NCI-H2029 treated with DMSO at 0.1 percent for 48 hours (cell line): ENCODE results near the gene ZBTB5.
"Not testable (repeated sequence)": the region's sequence is repeated elsewhere in the genome, so short reads cannot be mapped to it uniquely, and the experiment has no call there.

ENCODE experiments used
- DNase-seq: peaks from one replicate; lab custom pipeline; 2025; lab: John Stamatoyannopoulos, UW

ZBTB5 gene

DNA sequence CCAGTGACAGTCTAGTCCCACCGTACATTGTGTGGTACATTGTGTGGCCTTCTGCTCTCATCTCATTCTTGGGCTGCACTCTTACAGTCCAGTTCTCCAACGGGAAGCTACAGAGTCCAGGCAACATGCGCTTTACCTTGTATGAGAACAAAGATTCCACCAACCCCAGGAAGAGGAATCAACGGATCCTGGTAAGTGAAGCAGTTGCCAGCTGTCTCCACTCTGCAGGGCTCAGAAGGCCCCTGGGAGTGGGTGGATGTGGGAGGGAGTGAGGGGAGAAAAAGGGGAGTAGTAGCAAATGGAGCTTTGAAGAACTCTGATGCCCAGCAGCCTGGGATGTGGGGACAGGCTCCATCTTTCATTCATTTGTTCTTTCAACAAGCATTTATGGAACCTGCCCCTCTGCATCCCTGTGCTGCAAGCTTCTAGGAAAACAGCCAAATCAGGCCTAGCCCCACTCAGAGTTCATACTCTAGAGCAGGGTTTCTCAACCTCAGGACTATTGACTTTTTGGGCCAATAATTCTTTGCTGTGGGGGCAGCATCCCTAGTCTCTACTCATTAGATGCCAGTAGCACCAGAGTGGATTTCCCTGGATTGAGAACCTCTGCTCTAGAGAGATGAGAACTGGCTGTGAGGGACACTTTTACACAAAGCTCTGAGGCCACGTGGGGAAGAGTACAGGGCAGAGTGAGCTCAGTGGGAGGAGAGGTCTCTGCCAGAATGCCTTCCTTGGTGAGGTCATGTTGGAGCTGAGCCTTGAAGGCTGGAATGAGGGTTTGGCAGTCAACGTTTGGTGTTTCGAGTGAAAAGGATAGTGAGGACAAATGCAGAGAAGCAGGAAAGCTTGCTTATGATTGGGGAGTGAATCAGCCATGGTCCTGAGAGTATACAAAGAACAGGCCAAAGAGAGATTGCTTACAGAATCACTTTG is 21.6 kb upstream of the ZBTB5 start:
- DNase-seq: no peak

DNA sequence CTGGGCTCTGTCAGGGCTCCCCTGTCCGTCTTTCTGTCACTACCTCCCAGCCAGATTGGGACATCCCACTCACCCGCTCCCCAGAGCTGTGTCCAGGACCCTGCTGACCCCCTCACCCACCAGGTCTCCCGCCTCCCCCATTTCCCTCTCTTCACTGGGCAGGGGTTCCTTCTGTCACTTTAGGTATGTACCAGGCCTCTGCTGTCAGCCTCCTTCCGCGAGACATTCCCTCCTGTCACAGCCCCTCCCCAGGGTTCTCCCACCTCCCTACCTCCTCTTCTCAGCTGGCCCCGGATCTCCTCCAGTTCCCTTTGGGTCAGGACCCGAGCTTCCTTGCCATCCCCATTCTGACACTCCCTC is 21.0 kb upstream of the ZBTB5 start:
- DNase-seq: no peak

DNA sequence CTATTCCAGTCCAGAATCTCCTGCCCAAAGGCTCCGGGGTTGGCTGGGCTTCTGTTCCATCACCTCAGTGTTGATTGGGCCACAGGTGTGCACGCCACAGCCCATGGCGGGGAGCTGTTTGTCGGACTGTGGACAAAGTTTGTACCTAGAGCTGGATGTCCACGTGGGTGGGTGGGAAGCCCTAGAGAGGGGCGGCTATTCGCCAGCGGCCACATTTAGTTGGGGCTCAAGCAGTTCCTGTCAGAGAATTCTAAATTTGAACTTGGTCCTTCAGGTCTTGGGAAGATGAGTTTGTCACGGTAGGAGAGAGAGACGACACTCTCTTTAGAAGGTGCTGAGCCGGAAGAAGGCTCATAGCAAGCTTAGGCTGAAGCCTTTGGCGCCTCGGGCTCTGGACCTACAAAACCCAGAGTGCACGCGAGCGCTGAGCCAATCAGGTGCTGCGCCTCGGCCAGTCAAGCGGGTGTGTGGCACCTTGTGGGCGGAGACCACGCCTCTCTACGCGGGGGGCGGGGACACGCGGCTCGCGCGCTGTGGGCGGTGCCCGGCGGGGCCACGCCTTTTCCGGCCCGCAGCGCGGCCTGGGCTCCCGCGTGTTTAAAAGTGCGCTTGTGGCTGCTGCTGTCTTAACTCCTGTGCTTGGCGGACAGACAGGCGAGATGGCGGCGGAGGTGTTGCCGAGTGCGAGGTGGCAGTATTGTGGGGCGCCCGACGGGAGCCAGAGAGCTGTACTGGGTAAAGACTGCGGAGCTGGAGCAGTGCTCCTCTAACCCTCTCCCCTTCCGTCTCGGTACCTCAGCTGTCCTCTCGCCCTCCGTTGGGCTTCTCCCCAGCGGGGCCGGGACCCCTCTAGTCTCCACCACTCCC is 20.4 kb upstream of the ZBTB5 start, which contains the start of gene POLR1E:
Gene POLR1E (plus strand): TSS at position 560 of the 867 bp plus-strand sequence. CDS start 100 bp downstream, at position 660.
- peak; percentile 71 for DNase-seq

DNA sequence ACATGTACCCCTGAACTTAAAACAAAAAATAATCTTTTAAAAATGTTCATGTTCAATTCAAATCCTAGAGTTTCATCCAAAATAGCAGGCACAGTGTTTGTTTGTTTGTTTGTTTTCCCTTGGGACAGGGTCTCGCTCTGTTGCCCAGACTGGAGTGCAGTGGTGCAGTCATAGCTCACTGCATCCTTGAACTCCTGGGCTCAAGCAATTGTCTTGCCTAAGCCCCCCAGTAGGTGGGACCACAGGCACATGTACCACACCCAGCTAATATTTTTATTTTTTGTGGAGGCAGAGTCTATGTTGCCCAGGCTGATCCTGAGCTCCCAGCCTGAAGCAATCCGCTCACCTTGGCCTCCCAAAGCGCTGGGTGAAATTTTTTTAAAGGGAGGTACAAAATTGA is 15.5 kb upstream of the ZBTB5 start:
- DNase-seq: no peak

DNA sequence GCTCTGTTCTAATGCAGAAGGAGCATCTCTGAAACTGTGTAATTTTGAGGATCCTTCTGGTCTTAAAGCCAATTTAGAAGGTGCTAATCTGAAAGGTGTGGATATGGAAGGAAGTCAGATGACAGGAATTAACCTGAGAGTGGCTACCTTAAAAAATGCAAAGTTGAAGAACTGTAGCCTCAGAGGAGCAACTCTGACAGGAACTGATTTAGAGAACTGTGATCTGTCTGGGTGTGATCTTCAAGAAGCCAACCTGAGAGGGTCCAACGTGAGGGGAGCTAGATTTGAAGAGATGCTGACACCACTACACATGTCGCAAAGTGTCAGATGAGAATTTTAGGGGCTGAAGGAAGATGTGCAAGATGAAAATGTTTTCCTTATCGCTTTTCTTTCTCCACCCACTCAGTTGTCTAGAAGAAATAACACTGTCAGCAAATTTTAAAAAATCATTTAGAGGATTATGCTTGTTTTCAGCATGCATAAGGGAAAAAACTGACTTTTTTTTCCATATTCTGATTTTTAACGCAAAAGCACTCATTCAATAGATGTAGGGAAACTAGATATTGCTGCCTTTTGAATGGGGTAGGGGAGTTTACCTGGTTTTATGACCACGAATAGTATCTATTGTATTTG is 12.9 kb upstream of the ZBTB5 start:
- not testable (repeated sequence) for DNase-seq

DNA sequence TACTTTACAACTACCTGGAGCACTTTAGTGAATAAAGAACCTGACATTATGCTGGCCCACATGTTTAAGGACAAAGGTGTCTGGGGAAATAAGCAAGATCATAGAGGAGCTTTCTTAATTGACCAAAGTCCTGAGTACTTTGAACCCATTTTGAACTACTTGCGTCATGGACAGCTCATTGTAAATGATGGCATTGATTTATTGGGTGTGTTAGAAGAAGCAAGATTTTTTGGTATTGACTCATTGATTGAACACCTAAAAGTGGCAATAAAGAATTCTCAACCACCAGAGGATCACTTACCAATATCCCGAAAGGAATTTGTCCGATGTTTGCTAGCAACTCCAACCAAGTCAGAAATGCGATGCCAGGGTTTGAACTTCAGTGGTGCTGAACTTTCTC is 12.2 kb upstream of the ZBTB5 start:
- DNase-seq: not testable (repeated sequence)

DNA sequence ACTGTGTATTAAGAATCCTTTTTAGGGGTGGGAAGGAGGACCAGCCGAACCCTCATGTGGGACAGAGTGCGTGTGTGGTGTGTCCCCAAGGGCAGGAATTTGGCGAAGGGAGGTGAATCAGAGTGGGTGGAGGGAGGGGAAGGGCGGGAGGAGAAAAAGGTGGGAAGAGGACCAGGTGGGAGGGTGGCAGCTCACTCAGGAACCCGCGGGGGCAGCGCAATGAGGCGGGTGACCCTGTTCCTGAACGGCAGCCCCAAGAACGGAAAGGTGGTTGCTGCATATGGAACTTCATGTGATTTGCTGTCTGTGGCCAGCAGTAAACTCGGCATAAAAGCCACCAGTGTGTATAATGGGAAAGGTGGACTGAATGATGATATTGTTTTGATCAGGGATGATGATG is 11.7 kb upstream of the ZBTB5 start:
- no peak for DNase-seq

DNA sequence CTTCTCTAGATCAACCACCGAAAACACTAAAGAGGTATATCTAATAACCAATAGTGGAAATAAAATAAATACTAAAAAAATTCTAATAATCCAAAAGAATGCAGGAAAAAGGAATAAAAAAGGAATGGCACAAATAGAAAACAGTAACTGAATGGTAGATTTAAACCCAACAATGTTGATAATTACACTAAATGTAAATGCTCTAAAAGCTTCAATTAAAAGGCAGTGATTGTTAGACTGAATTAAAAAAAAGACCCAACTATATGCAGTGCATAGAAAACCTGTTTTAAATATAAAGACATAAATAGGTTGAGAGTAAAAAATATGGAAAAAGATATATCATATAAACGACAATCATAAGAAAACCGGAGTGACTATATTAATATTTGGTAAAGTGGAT is 9.2 kb upstream of the ZBTB5 start:
- DNase-seq: no peak

DNA sequence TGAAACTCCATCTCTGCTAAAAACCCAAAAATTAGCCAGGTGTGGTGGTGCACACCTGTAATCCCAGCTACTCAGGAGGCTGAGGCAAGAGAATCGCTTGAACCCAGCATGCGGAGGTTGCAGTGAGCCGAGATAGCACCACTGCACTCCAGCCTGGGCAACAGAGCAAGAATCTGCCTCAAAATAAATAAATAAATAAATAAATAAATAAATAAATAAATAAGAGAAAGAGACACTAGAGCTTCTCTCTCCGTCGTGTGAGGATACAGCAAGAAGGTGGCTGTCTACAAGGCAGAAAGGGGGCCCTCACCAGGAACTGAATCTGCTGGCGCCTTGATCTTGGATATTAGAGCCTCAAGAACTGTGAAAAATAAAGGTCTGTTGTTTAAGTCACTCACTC is 8.7 kb upstream of the ZBTB5 start:
- DNase-seq: not testable (repeated sequence)

DNA sequence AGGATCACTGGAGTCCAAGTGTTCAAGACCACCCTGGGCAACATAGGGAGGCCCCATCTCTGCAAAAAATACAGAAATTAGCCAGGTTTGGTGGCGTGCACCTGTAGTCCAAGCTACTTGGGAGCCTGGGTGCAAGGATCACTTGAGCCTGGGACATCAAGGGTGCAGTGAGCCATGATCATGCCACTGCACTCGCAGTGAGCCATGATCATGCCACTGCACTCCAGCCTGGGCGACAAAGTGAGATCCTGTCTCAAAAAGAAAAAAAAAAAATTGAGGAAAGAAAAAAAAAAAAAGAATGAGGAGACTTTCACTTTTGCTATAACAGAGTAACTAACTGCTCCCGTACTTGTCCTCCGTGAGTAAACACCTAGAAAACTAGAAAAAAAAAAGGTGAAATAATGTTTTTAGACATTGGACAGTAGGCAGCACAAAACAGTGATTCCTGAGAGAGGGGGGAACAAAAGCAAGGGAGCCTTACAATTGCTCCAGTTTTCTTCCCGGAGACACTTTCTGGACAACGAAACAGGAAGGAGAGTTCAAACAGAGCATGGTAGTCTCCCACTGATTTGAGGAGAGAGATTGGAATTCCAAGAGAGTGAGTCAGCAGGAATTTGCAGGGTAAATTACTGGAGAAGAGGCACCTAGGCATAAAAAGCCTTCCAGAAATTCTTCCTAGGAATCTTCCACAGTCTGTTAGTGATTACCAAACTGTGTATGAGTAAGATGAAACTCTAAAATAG is 6.9 kb upstream of the ZBTB5 start:
- DNase-seq: no peak

DNA sequence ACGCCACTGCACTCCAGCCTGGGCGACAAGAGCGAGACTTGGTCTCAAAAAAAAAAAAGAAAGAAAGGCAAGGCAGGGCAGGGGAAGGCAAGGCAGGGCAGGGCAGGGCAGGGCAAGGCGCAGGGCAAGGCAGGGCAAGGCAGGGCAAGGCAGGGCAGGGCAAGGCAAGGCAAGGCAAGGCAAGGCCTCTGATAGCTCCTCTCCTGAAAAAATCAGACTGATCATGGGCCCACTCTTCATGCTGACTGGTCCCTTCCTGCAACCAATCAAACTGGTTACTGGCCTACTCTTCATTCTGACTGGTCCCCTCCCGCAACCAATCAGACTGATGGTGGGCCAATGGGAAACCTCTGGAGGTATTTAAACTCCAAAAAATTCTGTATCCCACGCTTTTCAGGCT is 3.4 kb upstream of the ZBTB5 start:
- DNase-seq: no peak

DNA sequence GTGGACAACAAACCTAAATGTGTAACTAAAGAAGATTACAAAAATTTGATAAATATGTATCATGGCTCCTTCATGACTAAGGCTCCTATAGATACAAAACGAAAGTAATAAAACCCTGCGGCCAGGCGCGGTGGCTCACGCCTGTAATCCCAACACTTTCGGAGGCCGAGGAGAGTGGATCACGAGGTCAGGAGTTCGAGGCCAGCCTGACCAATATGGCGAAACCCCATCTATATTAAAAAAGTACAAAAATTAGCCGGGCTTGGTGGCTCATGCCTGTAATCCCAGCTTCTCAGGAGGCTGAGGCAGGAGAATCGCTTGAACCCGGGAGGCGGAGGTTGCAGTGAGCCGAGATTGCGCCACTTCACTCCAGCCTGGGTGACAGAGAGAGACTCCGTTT is 2.3 kb upstream of the ZBTB5 start:
- DNase-seq: not testable (repeated sequence)

DNA sequence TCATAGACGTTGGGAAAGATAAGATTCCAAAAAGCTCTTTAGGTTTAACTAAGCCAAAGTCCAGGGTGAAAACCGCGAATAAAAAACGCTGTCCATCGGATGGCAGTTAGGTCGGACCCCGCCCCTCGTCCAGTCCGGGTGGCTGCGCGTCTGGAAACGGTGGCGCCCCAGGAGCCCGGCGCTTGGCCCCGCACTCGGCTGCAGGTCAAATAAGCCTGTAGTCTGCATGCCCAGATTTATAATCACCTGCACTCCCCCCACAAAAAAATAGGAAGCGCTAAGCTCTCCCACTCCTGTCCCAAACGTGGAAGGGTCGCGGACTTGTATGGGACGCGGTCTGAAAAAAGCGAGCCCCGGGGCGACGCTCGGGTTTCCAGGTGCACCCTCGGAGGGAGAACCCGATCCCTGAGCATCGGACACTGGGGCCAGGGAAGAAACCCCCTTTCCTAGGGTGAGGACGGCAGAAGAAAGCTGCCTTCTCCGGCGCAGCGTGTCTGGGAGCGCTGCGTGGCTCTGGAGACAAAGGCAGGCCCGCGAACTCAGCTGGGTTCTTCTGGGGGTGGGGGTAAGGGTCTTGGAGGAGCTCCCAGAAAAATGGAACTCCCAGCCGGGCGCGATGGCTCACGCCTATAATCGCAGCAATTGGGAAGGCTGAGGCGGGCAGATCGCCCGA is 923 bp upstream of the ZBTB5 start:
- DNase-seq: peak; percentile 44

DNA sequence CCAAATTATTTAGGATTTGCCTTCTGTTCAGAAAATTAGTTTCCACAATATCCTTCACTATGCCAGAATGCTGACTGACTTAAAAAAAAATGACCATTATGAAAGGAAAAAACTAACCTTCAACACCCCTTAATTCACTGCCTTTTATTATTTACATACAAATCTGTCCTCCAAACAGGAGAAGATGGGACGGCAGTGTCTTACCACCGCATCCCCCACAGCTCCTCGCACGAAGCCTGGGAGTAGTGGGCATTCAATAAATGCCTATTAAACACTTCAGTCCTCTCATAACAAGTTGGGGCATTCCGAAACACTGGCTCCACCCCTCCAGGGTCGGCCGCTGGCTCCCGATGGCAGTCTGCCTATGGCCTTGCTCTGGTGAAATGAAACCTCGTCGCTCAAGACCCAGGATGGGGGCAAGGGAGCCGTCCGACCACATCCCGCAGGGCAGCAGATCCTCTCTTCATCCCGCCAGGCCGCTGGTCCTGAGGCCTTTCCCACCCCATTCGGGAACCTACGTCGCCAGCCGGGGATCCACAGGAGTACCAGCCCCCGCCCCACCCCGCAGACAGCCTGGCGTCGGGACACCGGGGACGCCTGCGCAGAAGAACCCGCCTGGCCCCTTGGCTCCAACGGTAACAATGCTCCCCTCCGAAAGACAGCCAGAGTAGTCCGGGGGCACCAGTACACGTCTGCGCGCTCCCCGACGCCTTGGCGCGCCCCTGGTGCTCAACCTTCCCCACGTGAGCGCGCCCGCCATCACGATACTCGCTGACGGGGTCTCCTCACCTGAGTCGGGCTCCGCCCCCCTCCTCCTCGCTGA is 613 bp downstream of the ZBTB5 start:
- DNase-seq: peak; percentile 81

DNA sequence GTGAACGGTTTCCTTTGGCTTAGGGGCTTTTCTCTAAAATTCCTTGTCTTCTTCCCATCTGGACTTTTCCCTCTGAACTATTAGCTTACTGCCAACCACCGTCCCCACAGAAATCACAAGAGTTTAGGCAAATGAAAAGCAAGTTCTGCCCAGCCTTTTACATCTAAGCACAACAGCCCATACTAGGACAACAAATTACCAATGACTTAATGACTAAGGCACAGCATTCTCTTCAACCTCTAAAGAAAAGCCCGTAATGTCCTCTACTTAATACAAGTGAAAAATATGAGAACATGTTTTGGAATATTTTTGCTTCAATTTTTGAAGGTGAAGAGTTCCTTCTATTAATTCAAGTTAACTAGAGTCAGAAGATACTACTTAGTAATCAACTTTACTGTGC is 1.2 kb downstream of the ZBTB5 start:
- DNase-seq: no peak

DNA sequence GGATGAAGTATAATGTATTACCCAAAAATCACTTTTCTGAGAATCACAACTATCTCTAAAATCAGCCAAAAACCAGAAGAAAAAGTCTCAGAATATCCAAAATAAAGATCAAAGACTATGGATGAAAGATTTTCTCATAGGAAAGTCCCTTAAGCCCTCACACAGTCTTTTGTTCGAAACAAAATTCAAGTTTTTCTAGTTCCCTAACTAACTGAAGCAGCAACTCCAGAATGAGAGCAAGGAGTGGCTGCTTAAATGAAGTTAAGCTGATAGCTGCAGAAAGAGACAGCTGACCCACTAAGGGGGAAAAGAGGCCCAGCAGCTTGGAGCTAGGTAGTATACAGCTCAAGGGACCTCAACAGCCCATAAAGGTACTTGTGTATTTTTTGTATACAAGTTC is 8.4 kb downstream of the ZBTB5 start:
- no peak for DNase-seq

DNA sequence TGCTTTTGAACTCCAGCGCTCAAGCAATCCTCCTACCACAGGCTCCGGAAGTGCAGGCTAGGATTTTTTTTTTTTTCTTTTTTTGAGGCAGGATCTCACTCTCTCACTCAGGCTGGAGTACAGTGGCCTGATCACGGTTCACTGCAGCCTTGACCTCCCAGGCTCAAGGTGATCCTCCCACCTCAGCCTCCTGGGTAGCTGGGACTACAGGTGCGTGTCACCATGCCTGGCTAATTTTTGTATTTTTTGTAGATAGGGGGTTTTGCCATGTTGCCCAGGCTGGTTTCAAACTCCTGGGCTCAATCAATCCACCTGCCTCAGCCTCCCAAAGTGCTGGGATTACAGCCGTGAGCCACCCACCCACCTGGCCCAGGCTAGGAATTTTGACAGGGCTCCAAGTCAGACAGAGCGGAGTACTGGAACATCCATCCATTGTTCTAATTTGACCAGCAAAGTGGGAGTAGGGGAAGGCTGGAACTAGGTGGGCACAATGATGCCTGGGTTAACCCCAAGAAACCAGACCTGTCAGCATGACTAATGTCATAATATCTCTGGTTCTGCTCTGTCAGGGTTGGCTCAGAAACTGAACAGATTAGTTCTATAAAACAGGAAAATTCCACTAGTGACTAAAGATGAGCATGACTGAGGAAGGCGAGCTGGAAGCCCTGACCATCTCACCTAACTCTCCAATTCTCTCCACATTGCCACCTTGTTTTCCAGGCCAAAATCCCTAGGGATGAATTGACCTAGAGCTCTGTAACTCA is 9.2 kb downstream of the ZBTB5 start:
- DNase-seq: no peak

DNA sequence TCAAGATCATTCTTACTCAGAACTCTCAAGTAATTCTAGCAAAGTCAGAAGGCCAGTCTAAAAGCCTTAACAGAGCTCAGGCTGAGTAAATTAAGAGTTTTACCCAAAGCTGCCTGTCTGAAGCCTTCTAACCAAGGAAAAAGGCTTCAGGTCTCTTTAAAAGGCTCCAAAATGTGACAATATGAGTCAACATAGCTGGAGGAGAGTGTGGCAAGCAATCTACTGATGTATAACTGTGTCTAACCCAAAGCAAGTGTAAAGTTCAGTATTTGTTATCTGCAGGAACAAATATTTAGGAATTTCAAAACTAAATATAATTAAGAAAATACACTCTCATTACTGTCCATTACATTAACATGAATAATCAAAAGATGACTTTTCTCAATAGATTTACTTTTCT is 11.0 kb downstream of the ZBTB5 start:
- DNase-seq: no peak

DNA sequence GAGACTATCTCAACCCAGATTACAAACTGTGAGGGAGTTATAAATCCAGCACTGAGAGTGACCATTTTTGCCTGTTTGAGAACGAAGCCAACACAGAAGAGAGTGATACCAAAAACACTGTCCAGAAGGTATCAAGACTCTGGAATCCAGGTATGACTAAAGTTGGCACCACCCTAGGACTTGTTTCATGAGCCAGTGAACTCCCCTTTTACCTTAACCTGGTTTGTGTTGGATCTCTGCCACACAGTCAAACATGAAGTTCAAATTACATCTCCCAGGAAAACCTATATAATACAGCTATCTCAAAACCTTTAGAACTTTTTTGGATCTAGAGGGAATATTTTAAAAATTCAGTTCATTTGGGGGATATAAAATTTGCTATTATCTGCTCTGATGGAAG is 11.4 kb downstream of the ZBTB5 start:
- peak; percentile 19 for DNase-seq

DNA sequence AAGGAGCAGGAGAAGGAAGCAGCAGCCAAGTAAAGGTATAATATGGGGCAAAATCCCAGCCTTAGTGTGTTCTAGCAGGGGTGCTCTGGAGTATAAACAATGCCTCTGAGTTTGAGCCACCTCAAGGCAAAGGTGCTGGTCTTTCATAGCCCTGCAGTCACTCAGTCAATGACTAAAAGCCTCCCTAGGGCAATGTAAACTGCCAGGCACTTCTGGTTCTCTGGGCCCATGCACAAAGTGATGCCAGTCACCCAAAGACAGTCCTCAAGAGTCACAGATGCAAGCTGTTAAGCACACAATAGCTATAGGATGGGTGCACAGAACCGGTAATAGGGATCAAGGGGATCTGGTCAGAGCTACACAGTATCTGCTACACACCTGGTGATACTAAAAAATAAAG is 12.6 kb downstream of the ZBTB5 start:
- DNase-seq: no peak
